Measurements from ENCODE around the gene CLCNKA.
"Not testable (repeated sequence)": the region's sequence is repeated elsewhere in the genome, so short reads cannot be mapped to it uniquely, and the experiment has no call there.

The CLCNKA gene

DNA sequence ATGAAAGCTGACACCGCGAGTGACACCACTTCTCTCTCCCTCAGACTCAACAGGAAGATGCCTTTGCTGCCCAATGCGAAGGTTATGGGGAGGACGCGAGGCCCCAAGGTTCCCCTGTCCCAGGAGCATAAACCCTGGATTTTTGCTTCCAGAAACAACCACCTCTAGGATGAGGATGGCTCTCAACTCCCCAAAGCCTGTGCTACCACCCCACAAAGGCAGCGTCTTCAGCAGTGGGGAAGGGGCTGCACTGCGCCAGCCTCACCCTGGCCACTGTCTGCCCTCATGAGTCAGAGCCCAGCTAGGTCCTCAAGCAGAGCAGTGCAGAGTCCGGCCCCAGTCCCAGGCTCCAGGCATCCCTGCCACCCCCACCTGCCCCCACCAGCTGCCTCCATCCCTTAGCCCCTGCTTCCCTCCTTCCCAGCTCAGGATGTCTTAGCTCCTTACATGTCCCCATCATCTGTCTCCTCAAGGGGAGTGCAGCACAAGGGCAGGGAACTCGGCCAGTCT is 24.7 kb upstream of the CLCNKA start:
- no peak overlapping the region for H3K27ac ChIP-seq
- DNase-seq (ENCODE audit: low read depth, low spot score) = no peak

DNA sequence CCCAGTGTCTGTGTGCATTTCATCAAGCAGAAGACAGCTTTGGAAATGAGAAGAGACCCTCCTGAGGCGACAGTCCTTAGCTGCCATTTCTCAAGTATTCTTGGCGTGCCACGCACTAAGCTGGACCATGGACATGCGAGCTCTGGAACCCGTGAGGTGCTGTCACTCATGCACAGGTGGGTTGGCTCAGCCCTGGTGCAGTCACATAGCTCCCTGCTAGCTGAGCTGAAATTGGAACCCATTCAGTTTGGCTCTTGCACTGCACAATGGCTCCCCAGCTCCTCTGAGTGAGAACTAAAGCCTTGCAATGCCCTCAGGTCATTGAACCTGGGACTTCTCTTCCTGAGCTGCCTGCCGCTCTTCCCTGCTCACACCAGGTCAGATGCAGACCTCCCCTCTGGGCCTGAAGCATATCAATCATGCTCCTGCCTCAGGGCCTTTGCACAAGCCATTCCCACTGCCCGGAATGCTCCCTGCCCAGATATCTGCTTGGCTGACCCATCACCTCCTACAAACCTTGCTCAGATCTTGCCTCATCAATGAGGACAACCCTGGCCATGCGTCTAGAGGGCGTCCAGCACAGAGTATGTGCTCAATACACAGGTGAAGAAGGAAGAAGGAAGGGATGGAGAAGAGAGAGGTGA is 24.1 kb upstream of the CLCNKA start:
- no peak for DNase-seq (ENCODE audit: low read depth, low spot score)
- no peak overlapping the region for H3K27ac ChIP-seq

DNA sequence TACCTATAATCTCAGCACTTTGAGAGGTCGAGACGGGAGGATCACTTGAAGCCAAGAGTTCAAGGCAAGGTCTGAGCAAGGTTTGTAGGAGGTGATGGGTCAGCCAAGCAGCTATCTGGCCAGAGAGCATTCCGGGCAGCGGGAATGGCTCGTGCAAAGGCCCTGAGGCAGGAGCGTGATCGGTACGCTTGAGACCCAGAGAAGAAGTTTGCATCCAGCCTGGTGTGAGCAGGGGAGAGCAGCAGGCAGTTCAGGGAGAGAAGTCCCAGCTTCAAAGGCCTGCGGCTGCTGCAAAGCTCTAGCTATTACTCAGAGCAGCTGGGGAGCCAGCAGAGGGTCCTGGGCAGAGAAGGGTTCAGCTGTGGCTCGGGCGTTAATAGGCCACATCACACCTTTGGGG is 22.9 kb upstream of the CLCNKA start:
- H3K27ac ChIP-seq = no peak overlapping the region
- no peak for DNase-seq (ENCODE audit: low read depth, low spot score)

DNA sequence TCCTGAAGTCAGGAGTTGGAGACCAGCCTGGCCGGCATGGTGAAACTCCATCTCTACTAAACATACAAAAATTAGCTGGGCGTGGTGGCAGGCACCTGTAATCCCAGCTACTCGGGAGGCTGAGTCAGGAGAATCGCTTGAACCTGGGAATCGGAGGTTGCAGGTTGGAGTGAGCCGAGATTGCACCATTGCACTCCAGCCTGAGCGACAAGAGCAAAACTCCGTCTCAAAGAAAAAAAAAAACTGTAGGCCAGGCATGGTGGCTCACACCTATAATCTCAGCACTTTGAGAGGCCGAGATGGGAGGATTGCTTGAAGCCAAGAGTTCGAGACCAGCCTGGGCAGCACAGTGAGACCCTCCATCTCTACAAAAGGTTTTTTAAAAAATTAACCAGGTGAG is 20.6 kb upstream of the CLCNKA start:
- not testable (repeated sequence) for DNase-seq (ENCODE audit: low read depth, low spot score); H3K27ac ChIP-seq

DNA sequence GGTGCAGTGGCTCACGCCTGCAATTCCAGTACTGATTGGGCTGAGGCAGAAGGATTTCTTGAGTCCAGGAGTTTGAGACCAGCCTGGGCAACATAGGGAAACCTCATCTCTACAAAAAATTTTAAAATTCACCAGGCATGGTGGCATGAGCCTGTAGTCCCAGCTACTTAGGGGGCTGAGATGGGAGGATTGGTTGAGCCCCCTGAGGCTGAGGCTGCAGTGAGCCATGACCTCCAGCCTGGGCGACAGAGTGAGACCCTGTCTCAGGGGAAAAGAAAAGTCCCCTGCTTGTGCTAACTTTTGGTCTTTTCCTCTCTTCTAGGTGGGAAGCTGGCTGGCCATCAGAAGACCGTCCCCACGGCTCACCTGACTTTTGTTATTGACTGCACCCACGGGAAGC is 16.2 kb upstream of the CLCNKA start:
- DNase-seq (ENCODE audit: low read depth, low spot score) = no peak
- no peak overlapping the region for H3K27ac ChIP-seq

DNA sequence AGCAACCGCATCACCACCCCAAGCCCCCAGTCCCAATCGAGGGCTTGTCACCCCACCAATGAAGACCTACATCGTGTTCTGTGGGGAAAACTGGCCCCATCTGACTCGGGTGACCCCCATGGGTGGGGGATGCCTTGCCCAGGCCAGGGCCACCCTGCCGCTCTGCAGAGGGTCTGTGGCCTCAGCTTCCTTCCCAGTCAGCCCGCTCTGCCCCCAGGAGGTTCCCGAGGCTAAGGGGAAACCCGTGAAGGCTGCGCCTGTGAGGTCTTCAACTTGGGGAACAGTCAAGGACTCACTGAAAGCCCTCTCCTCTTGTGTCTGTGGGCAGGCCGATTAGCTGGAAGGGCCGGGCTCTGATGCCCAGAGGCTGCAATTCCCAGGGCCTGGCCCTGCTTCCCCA is 15.8 kb upstream of the CLCNKA start:
- H3K27ac ChIP-seq = no peak overlapping the region
- DNase-seq (ENCODE audit: low read depth, low spot score) = no peak

DNA sequence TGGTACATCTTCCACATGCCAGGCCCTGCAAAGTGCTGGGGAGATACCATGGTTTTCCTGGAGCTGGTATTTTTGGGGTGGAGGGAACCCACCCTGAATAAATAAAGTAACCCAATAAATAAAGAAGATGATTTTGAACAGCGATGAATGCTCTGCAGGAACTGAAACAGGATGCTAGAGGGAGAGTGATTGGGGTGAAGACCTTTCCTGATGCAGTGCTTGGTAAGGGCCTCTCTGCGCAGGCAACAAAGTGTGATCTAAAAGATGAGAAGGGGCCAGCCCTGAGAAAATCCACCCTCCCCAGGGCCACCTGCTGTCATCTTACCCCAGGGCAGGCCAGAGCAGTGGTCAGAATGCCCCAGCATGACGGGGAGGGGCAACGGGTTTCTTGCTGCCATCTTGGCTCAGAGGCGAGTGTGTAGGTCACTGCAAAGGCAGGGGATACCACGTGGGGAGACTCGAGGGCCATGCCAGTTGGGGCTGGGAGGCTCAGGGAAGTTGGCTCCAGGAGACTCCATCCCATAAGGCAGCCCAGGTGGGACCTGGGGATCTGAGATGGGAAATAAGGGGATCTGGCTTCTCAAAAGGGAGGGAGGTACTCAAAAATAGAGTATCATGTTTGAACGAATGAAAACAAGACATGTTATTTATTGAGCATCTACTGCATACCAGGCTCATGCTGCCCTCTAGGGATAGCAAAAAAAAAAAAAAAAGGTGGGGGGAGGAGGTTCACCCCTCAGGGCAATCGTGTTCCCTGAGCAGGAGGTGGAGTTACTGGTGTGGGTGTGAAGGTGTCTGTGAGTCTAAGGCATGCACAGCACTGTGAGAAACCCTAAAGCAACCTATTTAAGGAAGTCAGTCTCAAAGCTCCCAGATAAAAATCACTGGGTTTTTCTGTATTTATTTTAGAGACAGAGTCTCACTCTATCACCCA is 15.0 kb upstream of the CLCNKA start:
- peak; percentile 59 for DNase-seq (ENCODE audit: low read depth, low spot score)
- H3K27ac ChIP-seq = peak overlapping the region; percentile 37

DNA sequence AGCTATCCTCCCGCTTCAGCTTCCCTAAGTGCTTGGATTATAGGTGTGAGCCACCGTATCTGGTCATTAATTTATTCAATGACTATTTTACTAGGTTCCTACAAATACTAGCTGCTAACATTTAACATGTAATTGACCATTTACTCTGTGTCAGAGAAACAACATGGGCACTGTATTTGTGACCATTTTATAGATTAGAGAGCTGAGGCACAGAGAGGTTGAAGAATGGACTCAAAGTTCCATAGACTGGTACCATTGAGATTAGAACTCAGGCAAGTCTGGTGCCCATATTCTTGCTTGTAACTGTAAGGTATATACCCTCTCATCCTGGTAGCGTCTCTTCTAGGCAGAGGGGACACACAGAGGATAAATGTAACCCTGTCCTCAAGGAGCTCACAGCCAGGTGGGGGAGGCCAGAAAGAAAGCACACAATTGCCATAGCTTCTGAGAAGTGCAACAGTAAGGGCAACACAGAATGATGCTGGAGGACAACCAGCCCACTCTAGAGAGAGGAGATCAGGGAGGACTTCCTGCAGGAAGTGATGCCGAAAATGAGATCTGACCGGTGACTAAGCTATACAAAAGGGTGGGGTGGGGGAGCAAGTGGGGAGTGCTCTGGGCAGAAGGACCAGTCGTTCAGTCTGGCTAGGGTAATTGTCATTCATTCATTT is 14.0 kb upstream of the CLCNKA start:
- DNase-seq (ENCODE audit: low read depth, low spot score) = no peak
- H3K27ac ChIP-seq = peak overlapping the region; percentile 37

DNA sequence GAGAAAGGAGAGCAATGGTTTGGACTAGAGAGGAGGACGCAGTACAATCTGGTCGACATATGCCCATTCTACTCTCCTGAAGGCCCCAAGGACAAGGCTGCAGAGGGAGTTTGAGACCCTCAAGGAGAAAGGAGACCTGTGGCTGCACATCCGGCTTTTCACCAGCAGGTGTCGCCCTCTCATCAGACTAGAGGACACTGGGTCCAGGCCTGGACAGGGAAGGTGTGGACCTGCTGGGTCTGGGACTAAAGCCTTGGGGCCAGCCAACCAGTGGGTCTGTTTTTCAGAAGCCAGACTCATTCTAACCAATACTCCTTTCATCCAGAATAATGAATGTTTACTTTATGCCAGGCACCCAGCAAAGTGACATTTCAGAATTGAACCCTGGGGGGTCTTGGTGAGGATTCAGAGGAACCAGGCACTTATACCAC is 12.8 kb upstream of the CLCNKA start:
- H3K27ac ChIP-seq = no peak overlapping the region
- no peak for DNase-seq (ENCODE audit: low read depth, low spot score)

DNA sequence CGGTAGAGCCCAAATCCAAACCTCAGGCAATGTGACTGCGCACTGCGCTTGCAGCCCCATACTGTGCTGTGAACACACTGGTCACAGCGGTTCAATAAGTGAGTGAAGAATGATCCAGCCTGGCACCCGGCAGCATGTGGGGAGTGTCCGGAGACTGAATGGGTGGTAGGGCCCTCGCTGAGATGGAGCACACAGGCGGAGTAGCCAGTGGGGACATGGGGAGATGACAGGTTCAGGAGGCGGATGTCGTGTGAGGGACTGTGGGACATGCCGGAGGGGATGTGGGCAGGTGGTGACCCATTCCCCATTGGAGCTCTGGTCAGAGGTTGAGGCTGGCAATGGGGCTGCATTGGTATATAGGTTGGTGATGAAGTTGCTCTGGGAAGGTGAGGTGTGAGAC is 12.2 kb upstream of the CLCNKA start:
- no peak overlapping the region for H3K27ac ChIP-seq
- DNase-seq (ENCODE audit: low read depth, low spot score) = no peak

DNA sequence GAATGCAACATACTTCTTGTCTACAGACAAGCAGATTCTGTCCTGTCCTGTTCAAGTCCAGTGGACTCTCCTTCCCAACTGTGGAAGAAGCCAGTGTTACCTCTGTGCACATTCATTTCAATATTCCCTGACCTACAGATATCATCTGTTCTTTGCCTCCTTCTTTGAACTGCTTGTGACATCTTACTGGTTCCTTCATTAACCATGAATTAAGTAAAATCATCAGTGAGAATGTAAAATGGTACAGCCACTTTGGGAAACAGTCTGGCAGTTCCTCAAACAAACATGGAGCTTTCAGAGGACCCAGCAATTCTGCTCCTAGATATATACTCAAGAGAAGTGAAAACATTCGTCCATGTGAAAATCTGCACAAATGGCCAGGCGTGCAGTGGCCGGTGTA is 11.0 kb upstream of the CLCNKA start:
- DNase-seq (ENCODE audit: low read depth, low spot score) = no peak
- no peak overlapping the region for H3K27ac ChIP-seq

DNA sequence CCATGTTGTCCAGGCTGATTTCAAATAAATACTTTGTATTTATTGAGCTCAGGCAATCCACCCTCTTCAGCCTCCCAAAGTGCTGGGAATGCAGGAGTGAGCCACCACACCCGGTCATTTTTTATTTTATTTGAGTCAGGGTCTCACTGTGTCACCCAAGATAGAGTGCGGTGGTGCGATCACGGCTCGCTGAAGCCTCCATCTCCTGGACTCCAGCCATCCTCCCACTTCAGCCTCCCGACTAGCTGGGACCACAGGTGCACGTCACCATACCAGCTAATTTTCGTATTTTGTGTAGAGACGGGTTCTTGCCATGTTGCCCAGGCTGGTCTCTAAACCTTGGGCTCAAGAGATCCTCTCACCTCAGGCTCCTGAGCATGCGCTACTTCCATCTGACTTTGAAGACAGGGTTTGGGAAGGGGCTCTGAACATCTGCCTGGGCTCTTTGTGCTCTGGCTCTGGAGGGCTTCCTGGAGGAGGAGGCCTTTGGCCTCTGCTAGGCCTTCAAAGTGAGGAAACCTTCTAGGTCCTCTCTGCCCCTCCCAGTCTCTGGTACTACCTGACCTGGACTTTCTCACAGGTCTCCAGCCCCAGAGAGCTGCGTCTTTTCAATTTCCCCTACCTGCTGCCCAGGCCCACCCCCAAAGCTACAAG is 9.8 kb upstream of the CLCNKA start:
- DNase-seq (ENCODE audit: low read depth, low spot score) = no peak
- H3K27ac ChIP-seq = no peak overlapping the region

DNA sequence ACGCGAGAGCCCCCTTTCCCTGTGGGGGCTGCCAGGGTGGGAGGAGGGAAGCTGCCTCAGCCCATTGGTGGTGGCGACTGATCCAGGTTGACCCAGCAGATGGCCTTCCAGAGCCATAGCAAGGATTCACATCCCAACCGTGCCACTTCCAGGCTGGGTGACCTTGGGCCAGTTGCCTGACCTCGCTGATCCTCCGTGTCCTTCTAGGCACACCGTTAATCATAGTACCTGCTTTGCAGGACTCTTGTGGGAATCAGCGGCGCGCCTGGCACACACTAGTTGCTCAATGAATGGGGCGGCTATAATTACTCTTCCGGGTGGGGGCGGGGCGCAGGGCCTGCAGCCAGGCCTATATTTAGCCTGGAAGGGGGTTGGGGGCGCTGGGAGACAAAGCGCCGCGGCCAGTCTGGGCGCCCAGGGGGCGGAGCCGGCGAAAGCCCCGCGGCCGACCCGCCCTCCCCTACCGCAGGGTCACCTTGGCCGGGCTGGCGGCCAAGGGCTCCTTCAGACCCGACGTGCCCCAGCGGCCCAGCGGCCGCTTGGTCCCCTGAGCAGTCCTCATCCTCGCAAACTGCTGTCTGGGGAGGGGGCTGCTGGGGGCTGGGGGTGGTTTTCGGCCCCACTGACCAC is 9.1 kb upstream of the CLCNKA start:
- no peak overlapping the region for H3K27ac ChIP-seq
- DNase-seq (ENCODE audit: low read depth, low spot score) = no peak

DNA sequence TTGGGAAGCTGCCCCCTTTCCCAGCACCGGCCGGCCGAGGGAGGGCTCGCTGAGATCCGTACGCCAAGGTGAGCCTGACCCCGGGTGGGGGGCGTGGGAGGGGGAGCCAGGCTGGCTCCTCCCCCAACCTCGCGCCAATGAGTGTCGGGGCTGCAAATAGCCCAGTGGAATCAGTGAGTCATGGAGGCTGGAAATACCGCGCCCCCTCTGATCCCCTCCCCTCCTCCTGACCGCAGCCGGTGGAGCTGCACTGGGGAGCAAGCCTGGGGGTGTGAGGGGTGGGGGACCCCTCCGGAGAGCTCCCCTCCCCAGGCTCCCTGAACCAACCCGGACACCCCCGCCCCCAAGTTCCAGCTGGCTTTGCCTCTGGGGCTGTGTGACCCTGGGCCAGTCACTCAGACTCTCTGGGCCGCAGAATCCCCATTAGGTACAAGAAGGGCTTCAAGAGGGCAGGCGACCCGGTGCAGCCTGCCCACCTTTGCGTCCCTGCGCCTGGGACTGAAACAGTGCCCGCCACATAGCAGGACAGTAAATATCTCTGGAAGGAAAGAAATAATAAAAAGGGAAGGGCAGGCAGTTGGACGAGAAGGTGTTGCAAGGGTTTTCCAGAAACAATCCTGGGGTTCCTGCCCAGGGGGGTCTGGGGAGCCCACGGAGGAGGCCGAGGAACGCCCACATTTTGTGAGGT is 8.5 kb upstream of the CLCNKA start:
- no peak overlapping the region for H3K27ac ChIP-seq
- no peak for DNase-seq (ENCODE audit: low read depth, low spot score)

DNA sequence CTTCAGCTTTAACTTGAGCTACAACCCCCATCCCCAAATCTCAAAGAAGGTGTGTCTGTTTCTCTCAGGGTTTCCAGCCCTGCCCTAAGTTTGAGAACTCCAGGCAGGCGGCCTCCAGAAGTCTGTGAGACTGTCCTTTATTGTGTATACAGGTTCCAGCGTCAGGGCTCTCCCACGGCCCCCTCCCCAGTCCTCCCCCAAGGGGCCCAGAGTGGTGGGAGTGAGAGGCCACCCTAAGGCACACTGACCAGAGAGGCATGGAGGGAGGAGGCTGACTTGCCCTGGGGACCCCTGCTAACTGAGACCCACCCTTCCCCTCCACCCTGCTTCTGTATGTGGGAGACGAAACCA is 8.0 kb upstream of the CLCNKA start:
- no peak overlapping the region for H3K27ac ChIP-seq
- no peak for DNase-seq (ENCODE audit: low read depth, low spot score)

DNA sequence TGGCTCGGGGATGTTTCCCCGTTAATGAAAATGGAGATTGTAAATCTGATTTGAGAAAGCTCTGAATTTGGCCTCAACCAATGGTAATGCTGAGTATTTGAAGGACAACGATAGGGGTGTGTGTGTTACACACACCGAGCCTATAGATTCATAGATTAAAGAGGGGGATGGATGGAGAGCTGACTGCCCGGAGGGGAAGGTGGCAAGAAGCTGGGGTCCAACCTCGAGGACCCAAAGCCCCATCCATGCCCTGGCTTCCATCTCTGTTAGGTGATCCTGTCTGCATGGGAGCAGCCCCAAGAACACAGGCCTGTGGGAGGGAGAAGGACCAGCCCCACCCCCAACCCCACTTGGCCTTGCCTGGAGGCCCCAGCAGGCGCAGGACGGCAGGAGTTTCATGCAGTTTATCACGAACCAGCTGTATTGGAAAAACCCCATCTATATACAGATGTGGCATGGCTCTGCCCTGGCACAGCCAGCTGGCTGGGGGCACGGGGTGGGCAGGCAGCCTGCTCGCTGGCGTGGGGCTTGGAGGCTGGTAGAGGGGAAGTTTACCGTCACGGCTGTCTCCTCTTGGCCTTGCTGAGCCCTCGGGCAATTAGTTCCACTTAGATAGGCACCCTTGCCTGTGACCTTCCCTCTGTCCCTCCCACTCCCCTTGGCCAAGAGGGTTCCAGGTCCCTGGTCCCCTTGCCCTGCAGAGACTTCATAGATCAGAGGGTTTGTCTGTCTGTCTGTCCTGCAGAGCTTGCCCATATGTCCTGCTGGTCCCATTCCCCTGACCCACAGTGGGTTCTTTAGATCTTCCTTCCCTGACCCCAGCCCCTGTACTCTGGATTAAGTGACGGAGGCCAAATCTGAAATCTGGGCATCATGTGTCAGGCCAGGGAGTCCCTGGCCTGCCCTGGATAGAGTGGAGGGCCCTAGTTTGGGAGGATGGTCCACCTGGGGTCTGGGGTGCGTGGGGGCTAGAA is 7.0 kb upstream of the CLCNKA start:
- no peak for DNase-seq (ENCODE audit: low read depth, low spot score)
- no peak overlapping the region for H3K27ac ChIP-seq

DNA sequence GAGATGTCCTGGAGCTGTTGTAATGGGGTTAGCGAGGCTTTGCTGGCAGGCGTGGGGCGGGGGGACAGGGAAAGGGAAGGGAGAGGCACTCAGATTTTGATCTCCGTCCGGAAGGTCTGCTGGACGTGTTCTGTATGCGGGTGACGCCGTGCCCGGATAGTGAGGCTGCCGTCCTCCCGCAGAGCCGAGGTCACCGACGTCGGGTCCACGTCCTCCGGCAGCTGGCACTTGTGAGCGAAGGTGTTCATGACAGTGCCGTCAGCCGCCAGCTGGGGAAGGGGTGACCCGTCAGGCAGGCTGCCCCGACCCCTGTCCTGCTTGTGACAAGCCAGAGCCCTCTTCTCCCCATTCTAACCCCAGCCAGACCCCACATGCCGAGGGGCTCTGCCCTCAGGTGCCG is 6.3 kb upstream of the CLCNKA start:
- H3K27ac ChIP-seq = no peak overlapping the region
- DNase-seq (ENCODE audit: low read depth, low spot score) = no peak

Measured in epithelial cell of prostate (primary cell).